Measurements from ENCODE around the gene INTS13. TPM values are rescaled to one million over a fixed set of nuclear protein-coding genes. Genes with fewer than 3 reads are reported as not detected.
"Not testable (repeated sequence)": the region's sequence is repeated elsewhere in the genome, so short reads cannot be mapped to it uniquely, and the experiment has no call there.

The INTS13 gene
- total RNA-seq, 1 donor: 52.2 TPM

GRCh38 chr12:26919216-26919555 lies 18.6 kb downstream of the INTS13 start:
- TF ChIP-seq, protein P1, sequence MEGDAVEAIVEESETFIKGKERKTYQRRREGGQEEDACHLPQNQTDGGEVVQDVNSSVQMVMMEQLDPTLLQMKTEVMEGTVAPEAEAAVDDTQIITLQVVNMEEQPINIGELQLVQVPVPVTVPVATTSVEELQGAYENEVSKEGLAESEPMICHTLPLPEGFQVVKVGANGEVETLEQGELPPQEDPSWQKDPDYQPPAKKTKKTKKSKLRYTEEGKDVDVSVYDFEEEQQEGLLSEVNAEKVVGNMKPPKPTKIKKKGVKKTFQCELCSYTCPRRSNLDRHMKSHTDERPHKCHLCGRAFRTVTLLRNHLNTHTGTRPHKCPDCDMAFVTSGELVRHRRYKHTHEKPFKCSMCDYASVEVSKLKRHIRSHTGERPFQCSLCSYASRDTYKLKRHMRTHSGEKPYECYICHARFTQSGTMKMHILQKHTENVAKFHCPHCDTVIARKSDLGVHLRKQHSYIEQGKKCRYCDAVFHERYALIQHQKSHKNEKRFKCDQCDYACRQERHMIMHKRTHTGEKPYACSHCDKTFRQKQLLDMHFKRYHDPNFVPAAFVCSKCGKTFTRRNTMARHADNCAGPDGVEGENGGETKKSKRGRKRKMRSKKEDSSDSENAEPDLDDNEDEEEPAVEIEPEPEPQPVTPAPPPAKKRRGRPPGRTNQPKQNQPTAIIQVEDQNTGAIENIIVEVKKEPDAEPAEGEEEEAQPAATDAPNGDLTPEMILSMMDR (IDR thresholded peaks at IDR 0.05; ENCODE audit: insufficient read depth, low read length): no peak
- no peak overlapping the region for H3K4me3 ChIP-seq (ENCODE audit: low read depth, low read length)
- DNase-seq (ENCODE audit: low read depth): no peak

GRCh38 chr12:26918321-26919215 lies 19.2 kb downstream of the INTS13 start:
- TF ChIP-seq, protein P1 (IDR thresholded peaks at IDR 0.05; ENCODE audit: insufficient read depth, low read length): peak; percentile 45
- peak; percentile 34 for DNase-seq (ENCODE audit: low read depth)
- H3K4me3 ChIP-seq (ENCODE audit: low read depth, low read length): no peak overlapping the region

GRCh38 chr12:26906704-26907103 lies 31.1 kb downstream of the INTS13 start:
- no peak for DNase-seq (ENCODE audit: low read depth)

DNA sequence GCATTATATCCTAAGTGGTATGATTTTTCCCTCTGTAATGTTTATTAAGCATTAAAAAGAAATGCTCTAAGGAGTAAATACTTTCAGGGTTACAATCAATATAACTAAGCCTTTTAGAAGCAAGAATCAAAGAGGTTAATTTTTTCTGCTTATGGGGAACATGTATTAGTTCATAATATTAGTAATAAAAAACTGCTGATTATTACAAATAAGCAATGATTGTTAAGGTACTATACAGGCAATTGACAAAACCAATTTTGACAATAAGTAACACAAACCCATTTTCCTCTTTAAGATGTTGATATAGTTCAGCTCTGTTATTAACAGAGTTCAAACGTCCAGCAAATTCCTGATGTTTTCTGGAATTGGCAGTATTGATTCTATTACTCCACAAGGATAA lies 31.8 kb downstream of the INTS13 start:
- no peak for DNase-seq (ENCODE audit: low read depth)
- H3K4me3 ChIP-seq (ENCODE audit: low read depth, low read length): no peak overlapping the region
- TF ChIP-seq, protein P1 (IDR thresholded peaks at IDR 0.05; ENCODE audit: insufficient read depth, low read length): no peak

More at GRCh38 chr12:26906704-26907103, 31.1 kb downstream of the INTS13 start:
- H3K4me3 ChIP-seq (ENCODE audit: low read depth, low read length): no peak overlapping the region
- TF ChIP-seq, protein P1 (IDR thresholded peaks at IDR 0.05; ENCODE audit: insufficient read depth, low read length): no peak

DNA sequence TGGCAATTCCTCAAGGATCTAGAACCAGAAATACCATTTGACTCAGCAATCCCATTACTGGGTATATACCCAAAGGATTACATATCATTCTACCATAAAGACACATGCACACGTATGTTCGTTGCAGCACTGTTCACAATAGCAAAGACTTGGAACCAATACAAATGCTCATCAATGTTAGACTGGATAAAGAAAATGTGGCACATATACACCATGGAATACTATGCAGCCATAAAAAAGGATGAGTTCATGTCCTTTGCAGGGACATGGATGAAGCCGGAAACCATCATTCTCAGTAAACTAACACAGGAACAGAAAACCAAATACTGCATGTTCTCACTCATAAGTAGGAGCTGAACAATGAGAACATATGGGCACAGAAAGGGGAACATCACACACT lies 34.4 kb downstream of the INTS13 start:
- not testable (repeated sequence) for H3K4me3 ChIP-seq (ENCODE audit: low read depth, low read length); DNase-seq (ENCODE audit: low read depth)

DNA sequence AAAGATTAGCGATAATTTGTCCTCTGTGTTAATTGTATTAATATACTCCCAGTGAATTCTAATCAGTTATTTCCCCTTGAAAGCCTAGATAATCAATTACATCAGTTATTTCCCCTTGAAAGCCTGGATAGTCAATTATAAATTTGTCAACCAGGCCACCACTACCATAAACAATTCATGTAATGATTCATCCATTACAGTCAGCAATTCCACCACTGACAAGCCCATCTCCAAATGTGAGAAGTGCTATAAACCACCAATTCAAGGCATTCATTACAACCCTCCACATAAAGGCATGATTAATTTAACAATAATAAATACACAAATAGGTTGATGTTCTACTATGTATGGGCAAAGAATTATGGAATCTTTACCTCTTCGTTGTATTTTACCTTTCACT lies 40.9 kb downstream of the INTS13 start:
- TF ChIP-seq, protein P1 (IDR thresholded peaks at IDR 0.05; ENCODE audit: insufficient read depth, low read length): no peak

GRCh38 chr12:26895672-26896071 lies 42.1 kb downstream of the INTS13 start:
- DNase-seq (ENCODE audit: low read depth): no peak
- TF ChIP-seq, protein P1 (IDR thresholded peaks at IDR 0.05; ENCODE audit: insufficient read depth, low read length): no peak
- H3K4me3 ChIP-seq (ENCODE audit: low read depth, low read length): no peak overlapping the region

More for the DNA sequence above, 40.9 kb downstream of the INTS13 start:
- H3K4me3 ChIP-seq (ENCODE audit: low read depth, low read length): no peak overlapping the region
- no peak for DNase-seq (ENCODE audit: low read depth)
